ENCODE results near the gene JMJD7.

The JMJD7 gene

DNA sequence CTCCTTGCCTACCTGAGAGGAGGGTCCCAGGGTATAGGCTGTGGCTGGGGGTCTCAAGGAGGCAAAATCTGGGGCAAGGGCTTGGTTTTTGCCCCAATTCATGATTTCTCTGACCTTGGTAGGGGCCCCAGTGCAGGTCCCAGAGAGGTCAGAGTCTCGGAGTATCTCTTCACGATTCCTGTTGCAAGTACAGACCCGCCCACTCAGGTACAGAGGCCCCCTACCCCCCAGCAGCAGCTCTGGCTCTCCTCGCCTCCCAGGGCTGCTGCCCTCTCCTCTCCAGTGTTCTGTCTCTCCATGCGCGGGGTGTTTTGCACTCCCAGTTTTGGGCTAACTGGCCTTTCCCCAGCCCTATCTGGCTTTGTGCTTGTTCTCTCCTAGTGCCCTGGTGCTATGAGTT is 5.4 kb upstream of the JMJD7 start:
- no peak overlapping the region for H3K9ac ChIP-seq (ENCODE audit: low read depth, low read length)

DNA sequence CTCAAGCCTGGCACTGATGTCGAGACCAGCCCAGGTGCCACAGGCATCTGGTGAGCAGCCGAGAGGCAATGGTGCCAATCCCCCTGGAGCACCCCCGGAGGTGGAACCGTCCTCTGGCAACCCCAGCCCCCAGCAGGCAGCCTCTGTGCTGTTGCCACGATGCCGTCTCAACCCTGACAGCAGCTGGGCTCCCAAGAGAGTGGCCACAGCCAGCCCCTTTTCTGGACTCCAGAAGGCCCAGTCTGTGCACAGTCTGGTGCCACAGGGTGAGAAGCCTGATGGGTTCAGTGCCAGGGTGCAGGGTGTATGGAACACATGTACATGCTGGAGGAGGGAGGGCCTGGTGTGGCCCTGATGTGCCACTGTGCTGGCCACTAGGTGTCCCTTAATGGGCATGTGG is 4.9 kb upstream of the JMJD7 start:
- Histone ChIP-seq H3K9me3 (ENCODE audit: insufficient read depth, low read length, severe bottlenecking) (no peaks in the 10 kb centered on the region), H3K27ac (ENCODE audit: low read length) (no peak overlapping the region), H3K27me3 (ENCODE audit: insufficient read depth, low read length, poor library complexity) (no peaks in the 10 kb centered on the region), H3K79me2 (ENCODE audit: insufficient read depth, low read length) (no peaks in the 10 kb centered on the region), H2AFZ (ENCODE audit: low read depth, low read length) (no peak overlapping the region), H3K4me3 (ENCODE audit: low read depth in 1 of 2, low read length in 2 of 2) (no peak overlapping the region), H3K4me2 (ENCODE audit: insufficient read depth, low read length) (no peak overlapping the region), H4K20me1 (ENCODE audit: insufficient read depth, low read length) (no peaks in the 10 kb centered on the region; the same call in 1 of the 2 replicates), H3K36me3 (ENCODE audit: insufficient read depth, low read length) (peaks cover 56% of the 10 kb centered on the region), H3K4me1 (ENCODE audit: insufficient read depth, low read length) (peaks cover 7% of the 10 kb centered on the region), H3K9ac (ENCODE audit: low read depth, low read length) (no peak overlapping the region)
- no peak for TF ChIP-seq EZH2 (IDR thresholded peaks at IDR 0.05; ENCODE audit: borderline replicate concordance, low read depth, low read length, severe bottlenecking)
- TF ChIP-seq, protein P1, sequence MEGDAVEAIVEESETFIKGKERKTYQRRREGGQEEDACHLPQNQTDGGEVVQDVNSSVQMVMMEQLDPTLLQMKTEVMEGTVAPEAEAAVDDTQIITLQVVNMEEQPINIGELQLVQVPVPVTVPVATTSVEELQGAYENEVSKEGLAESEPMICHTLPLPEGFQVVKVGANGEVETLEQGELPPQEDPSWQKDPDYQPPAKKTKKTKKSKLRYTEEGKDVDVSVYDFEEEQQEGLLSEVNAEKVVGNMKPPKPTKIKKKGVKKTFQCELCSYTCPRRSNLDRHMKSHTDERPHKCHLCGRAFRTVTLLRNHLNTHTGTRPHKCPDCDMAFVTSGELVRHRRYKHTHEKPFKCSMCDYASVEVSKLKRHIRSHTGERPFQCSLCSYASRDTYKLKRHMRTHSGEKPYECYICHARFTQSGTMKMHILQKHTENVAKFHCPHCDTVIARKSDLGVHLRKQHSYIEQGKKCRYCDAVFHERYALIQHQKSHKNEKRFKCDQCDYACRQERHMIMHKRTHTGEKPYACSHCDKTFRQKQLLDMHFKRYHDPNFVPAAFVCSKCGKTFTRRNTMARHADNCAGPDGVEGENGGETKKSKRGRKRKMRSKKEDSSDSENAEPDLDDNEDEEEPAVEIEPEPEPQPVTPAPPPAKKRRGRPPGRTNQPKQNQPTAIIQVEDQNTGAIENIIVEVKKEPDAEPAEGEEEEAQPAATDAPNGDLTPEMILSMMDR (IDR thresholded peaks at IDR 0.05; ENCODE audit: borderline replicate concordance, extremely low read depth, low read length, poor library complexity, severe bottlenecking) = no peak
- DNase-seq (no peak), ATAC-seq (ENCODE audit: insufficient read depth, low read depth) (no peak)

More for the DNA sequence above, 5.4 kb upstream of the JMJD7 start:
- Histone ChIP-seq H3K4me3 (ENCODE audit: low read depth in 1 of 2, low read length in 2 of 2) (no peak overlapping the region), H3K27me3 (ENCODE audit: insufficient read depth, low read length, poor library complexity) (no peaks in the 10 kb centered on the region), H3K4me1 (ENCODE audit: insufficient read depth, low read length) (peaks cover 5% of the 10 kb centered on the region), H3K4me2 (ENCODE audit: insufficient read depth, low read length) (no peak overlapping the region), H3K36me3 (ENCODE audit: insufficient read depth, low read length) (peaks cover 59% of the 10 kb centered on the region), H2AFZ (ENCODE audit: low read depth, low read length) (no peak overlapping the region), H3K79me2 (ENCODE audit: insufficient read depth, low read length) (no peaks in the 10 kb centered on the region), H3K27ac (ENCODE audit: low read length) (no peak overlapping the region), H3K9me3 (ENCODE audit: insufficient read depth, low read length, severe bottlenecking) (no peaks in the 10 kb centered on the region), H4K20me1 (ENCODE audit: insufficient read depth, low read length) (no peaks in the 10 kb centered on the region; the same call in 1 of the 2 replicates)
- ATAC-seq (ENCODE audit: insufficient read depth, low read depth) (no peak), DNase-seq (no peak)
- TF ChIP-seq EZH2 (IDR thresholded peaks at IDR 0.05; ENCODE audit: borderline replicate concordance, low read depth, low read length, severe bottlenecking) = no peak
- TF ChIP-seq, protein P1 (IDR thresholded peaks at IDR 0.05; ENCODE audit: borderline replicate concordance, extremely low read depth, low read length, poor library complexity, severe bottlenecking) = no peak

DNA sequence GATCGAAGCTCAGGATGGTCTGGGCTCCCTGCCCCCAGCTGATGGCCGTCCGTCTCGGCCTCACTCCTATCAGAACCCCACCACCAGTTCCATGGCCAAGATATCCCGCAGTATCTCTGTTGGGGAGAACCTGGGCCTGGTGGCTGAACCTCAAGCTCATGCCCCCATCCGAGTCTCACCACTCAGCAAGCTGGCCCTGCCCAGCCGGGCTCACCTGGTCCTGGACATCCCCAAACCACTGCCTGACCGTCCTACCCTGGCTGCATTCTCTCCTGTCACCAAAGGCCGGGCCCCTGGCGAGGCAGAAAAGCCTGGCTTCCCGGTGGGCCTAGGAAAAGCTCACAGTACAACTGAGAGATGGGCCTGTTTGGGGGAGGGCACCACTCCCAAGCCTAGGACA is 4.4 kb upstream of the JMJD7 start:
- H3K4me3 ChIP-seq (ENCODE audit: low read depth in 1 of 2, low read length in 2 of 2) = no peak overlapping the region
- H3K9me3 ChIP-seq (ENCODE audit: insufficient read depth, low read length, severe bottlenecking) = no peaks in the 10 kb centered on the region
- DNase-seq (no peak), ATAC-seq (ENCODE audit: insufficient read depth, low read depth) (no peak)
- H3K27ac ChIP-seq (ENCODE audit: low read length) = no peak overlapping the region
- TF ChIP-seq, protein P1 (IDR thresholded peaks at IDR 0.05; ENCODE audit: borderline replicate concordance, extremely low read depth, low read length, poor library complexity, severe bottlenecking) = no peak
- no peak for TF ChIP-seq EZH2 (IDR thresholded peaks at IDR 0.05; ENCODE audit: borderline replicate concordance, low read depth, low read length, severe bottlenecking)
- peaks cover 50% of the 10 kb centered on the region for H3K36me3 ChIP-seq (ENCODE audit: insufficient read depth, low read length)
- H2AFZ ChIP-seq (ENCODE audit: low read depth, low read length) = no peak overlapping the region
- H3K4me2 ChIP-seq (ENCODE audit: insufficient read depth, low read length) = no peak overlapping the region
- H3K79me2 ChIP-seq (ENCODE audit: insufficient read depth, low read length) = no peaks in the 10 kb centered on the region
- no peak overlapping the region for H3K9ac ChIP-seq (ENCODE audit: low read depth, low read length)
- no peaks in the 10 kb centered on the region for H3K27me3 ChIP-seq (ENCODE audit: insufficient read depth, low read length, poor library complexity)
- peaks cover 11% of the 10 kb centered on the region for H3K4me1 ChIP-seq (ENCODE audit: insufficient read depth, low read length)
- no peaks in the 10 kb centered on the region; the same call in 1 of the 2 replicates for H4K20me1 ChIP-seq (ENCODE audit: insufficient read depth, low read length)

All from DND-41 (cell line).